Liver (tissue), 9 donors: ENCODE measurements around the gene ZNF423. TPM values are rescaled to one million over a fixed set of nuclear protein-coding genes. Genes with fewer than 3 reads are reported as not detected.

Experiments used
- DNase-seq: peaks from one replicate; pipeline ENCODE4 v3.0.0-alpha.2; 2017; ENCODE audit warnings: low spot score
- H3K27ac ChIP-seq, 2 donors: one replicate each; pipeline ENCODE4 v1.7.0; 2013; ENCODE audit warnings: inconsistent platforms in 2 of 2, low read length in 2 of 2, control low read depth in 1 of 2, low read depth in 1 of 2, mild to moderate bottlenecking in 1 of 2
- H3K27me3 ChIP-seq, 4 donors: one replicate each; pipeline versions ENCODE4 v1.6.1 to v1.7.0; 2013; ENCODE audit warnings: low read length in 3 of 4, inconsistent platforms in 1 of 4, mild to moderate bottlenecking in 1 of 4, moderate library complexity in 1 of 4; ENCODE audit not compliant: control insufficient read depth in 4 of 4, insufficient read depth in 4 of 4
- H3K36me3 ChIP-seq, 4 donors: one replicate each; pipeline versions ENCODE4 v1.6.1 to v1.7.0; 2013; ENCODE audit warnings: low read length in 3 of 4, mild to moderate bottlenecking in 3 of 4, low read depth in 1 of 4, moderate library complexity in 1 of 4; ENCODE audit not compliant: control insufficient read depth in 4 of 4, insufficient read depth in 3 of 4
- H3K4me1 ChIP-seq, 4 donors: one replicate each; pipeline versions ENCODE4 v1.6.1 to v1.7.0; 2013; ENCODE audit warnings: low read length in 3 of 4, mild to moderate bottlenecking in 3 of 4, moderate library complexity in 1 of 4; ENCODE audit not compliant: control insufficient read depth in 4 of 4, insufficient read depth in 4 of 4
- H3K4me3 ChIP-seq, 3 donors: one replicate each; pipeline versions ENCODE4 v1.6.1 to v1.7.0; 2013; ENCODE audit warnings: low read length in 3 of 3, control low read depth in 1 of 3, low read depth in 1 of 3, mild to moderate bottlenecking in 1 of 3
- H3K9ac ChIP-seq, 2 donors: one replicate each; pipeline ENCODE4 v1.7.0; 2013; ENCODE audit warnings: low read length in 2 of 2, mild to moderate bottlenecking in 2 of 2, moderate library complexity in 2 of 2, control low read depth in 1 of 2, low read depth in 1 of 2
- H3K9me3 ChIP-seq, 4 donors: one replicate each; pipeline versions ENCODE4 v1.6.1 to v1.7.0; 2013; ENCODE audit warnings: low read length in 3 of 4; ENCODE audit not compliant: control insufficient read depth in 4 of 4
- EGR1 ChIP-seq, 2 donors: IDR thresholded peaks; 2 replicates each; pipeline ENCODE4 v1.6.1; 2016 to 2018; ENCODE audit warnings: antibody characterized with exemption in 2 of 2, low read depth in 2 of 2
- FOXA1 ChIP-seq: IDR thresholded peaks from 2 replicates; pipeline ENCODE4 v1.6.1; 2016; ENCODE audit warnings: antibody characterized with exemption
- FOXA2 ChIP-seq: IDR thresholded peaks from 2 replicates; pipeline ENCODE4 v1.6.1; 2016; ENCODE audit warnings: antibody characterized with exemption
- GABPA ChIP-seq, 2 donors: IDR thresholded peaks in 1 of 2; conservative IDR thresholded peaks in 1 of 2; 2 replicates each; pipeline ENCODE4 v1.6.1; 2016; ENCODE audit warnings: antibody characterized with exemption in 2 of 2, mild to moderate bottlenecking in 1 of 2, moderate library complexity in 1 of 2
- HNF4A ChIP-seq, 2 donors: conservative IDR thresholded peaks; 2 replicates each; pipeline ENCODE4 v1.6.1; 2016; ENCODE audit warnings: antibody characterized with exemption in 2 of 2, mild to moderate bottlenecking in 2 of 2
- HNF4G ChIP-seq: IDR thresholded peaks from 2 replicates; pipeline ENCODE4 v1.6.1; 2016; ENCODE audit warnings: antibody characterized with exemption
- JUND ChIP-seq, 2 donors: IDR thresholded peaks; 2 replicates each; pipeline ENCODE4 v1.6.1; 2016; ENCODE audit warnings: antibody characterized with exemption in 2 of 2
- NR2F2 ChIP-seq: IDR thresholded peaks from 2 replicates; pipeline ENCODE4 v1.6.1; 2016; ENCODE audit warnings: antibody characterized with exemption
- RAD21 ChIP-seq, 2 donors: IDR thresholded peaks; 2 replicates each; pipeline ENCODE4 v1.6.1; 2016; ENCODE audit warnings: antibody characterized with exemption in 2 of 2, mild to moderate bottlenecking in 2 of 2
- REST ChIP-seq: IDR thresholded peaks from 2 replicates; pipeline ENCODE4 v1.6.1; 2016; ENCODE audit warnings: antibody characterized with exemption, mild to moderate bottlenecking
- RXRA ChIP-seq, 2 donors: IDR thresholded peaks; 2 replicates each; pipeline ENCODE4 v1.6.1; 2017 to 2018; ENCODE audit warnings: antibody characterized with exemption in 2 of 2, mild to moderate bottlenecking in 1 of 2
- SP1 ChIP-seq: IDR thresholded peaks from 2 replicates; pipeline ENCODE4 v1.6.1; 2018; ENCODE audit warnings: antibody characterized with exemption, mild to moderate bottlenecking
- TAF1 ChIP-seq: conservative IDR thresholded peaks from 2 replicates; pipeline ENCODE4 v1.6.1; 2016; ENCODE audit warnings: antibody characterized with exemption, mild to moderate bottlenecking
- YY1 ChIP-seq: IDR thresholded peaks from 2 replicates; pipeline ENCODE4 v1.6.1; 2016; ENCODE audit warnings: antibody characterized with exemption, mild to moderate bottlenecking
- WGBS: extraction: QIAGEN DNeasy Blood & Tissue Kit; methylation state at CpG from one replicate; pipeline ENCODE4 v1.1.7; 2013; 5-methylcytosine and 5-hydroxymethylcytosine counted together
- polyA plus RNA-seq, 2 donors: library from polyadenylated mRNA; stranded (reverse) in 1 of 2; unstranded in 1 of 2; fragments of 200-250 nt in 1 of 2; fragments of >200 nt in 1 of 2; fragmentation: Nextera tagmentation in 1 of 2; extraction: Ambion mirVana in 1 of 2; gene quantifications; one replicate each; pipeline versions ENCODE4 v1.2.1 to v1.2.3, GENCODE V29; 2013 to 2015
- total RNA-seq, 2 donors: library from RNA; depleted of rRNA; stranded (reverse); fragments of >200 nt; gene quantifications; one replicate each; pipeline ENCODE4 v1.2.3, GENCODE V29; 2014
- TF ChIP-seq, protein P1 (sequence below): IDR thresholded peaks from 2 replicates; pipeline ENCODE4 v1.6.1; 2016; ENCODE audit warnings: antibody characterized with exemption
- TF ChIP-seq, protein P2 (sequence below): IDR thresholded peaks from 2 replicates; pipeline ENCODE4 v1.6.1; 2016; ENCODE audit warnings: antibody characterized with exemption
- TF ChIP-seq, protein P3 (sequence below): IDR thresholded peaks from 2 replicates; pipeline ENCODE4 v1.6.1; 2016; ENCODE audit warnings: antibody characterized with exemption
- TF ChIP-seq, protein P4 (sequence below): fragments of 150-350 bp; IDR thresholded peaks from 2 replicates; pipeline ENCODE4 v1.5.1; 2017; ENCODE audit warnings: improper control_type of control experiment, low read depth, low read length; ENCODE audit not compliant: missing input control
- donor health status: healthy.
- donor health status: healthy.
- donor health status: healthy.
- donor health status: healthy.
- donor health status: healthy.

ZNF423 gene
- total and polyA plus RNA-seq, 4 donors: 0.24 to 1.6 (median 0.39) TPM

DNA sequence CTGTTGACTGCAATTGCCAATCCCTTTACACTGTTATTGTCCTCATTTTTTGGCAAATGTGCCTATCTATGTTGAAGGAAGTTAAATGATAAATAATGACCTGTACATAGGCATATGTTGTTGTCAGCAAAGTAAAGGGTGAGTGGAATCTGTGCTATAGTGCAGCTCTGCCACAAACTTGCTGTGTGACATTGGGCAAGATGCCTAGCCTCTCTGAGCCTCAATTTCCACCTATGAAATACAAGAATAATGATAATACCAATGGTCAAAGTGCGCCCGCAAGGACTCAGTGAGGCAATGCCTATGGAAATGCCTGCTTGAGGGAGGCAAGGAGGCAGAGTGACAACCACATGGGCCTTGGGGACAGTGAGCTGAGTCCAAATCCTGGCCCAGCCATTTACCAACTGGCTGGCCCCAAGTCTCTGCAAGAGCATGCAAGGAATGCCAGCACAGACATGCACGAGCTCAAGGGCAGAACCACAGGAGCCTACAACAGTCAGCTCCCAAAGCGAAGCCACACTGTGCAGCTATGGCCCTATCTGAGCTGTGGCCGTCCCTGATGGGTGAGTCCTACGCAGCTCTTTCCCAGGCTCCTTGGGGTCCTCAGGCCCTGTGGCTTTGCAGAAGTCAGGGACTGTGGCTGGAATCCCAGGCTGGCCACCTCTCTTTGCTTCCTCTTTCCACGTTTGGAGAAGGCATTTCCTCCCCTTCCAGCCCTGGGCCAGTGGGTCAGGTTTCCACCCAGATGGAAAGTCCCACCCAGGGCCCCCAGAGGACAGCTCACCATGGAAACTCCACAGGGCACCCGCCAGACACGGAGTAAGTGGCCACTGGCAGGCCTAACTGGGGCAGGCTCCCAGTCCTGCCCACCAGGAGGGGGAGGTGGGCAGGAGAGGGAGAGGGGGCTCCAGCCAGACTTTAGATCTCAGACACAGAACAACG lies 82.1 kb downstream of the ZNF423 start:
- Histone ChIP-seq H3K36me3 (no peaks in the 10 kb centered on the region), H3K27me3 (no peaks in the 10 kb centered on the region), H3K4me1 (peaks cover 0 to 4% (median 0%) of the 10 kb centered on the region in 4 donors), H3K27ac (no peak overlapping the region), H3K9ac (no peak overlapping the region), H3K9me3 (no peaks in the 10 kb centered on the region), H3K4me3 (no peak overlapping the region)
- WGBS: 73% methylated on average over 10 of the region's 10 CpGs
- TF ChIP-seq, protein P1, sequence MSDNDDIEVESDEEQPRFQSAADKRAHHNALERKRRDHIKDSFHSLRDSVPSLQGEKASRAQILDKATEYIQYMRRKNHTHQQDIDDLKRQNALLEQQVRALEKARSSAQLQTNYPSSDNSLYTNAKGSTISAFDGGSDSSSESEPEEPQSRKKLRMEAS: no peak
- TF ChIP-seq, protein P2, sequence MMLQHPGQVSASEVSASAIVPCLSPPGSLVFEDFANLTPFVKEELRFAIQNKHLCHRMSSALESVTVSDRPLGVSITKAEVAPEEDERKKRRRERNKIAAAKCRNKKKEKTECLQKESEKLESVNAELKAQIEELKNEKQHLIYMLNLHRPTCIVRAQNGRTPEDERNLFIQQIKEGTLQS: no peak
- no peak for TF ChIP-seq HNF4A (conservative IDR thresholded peaks at IDR 0.05)
- TF ChIP-seq RXRA (IDR thresholded peaks at IDR 0.05): no peak
- TF ChIP-seq EGR1 (IDR thresholded peaks at IDR 0.05; ENCODE audit: low read depth in 2 of 2): no peak
- TF ChIP-seq, protein P3, sequence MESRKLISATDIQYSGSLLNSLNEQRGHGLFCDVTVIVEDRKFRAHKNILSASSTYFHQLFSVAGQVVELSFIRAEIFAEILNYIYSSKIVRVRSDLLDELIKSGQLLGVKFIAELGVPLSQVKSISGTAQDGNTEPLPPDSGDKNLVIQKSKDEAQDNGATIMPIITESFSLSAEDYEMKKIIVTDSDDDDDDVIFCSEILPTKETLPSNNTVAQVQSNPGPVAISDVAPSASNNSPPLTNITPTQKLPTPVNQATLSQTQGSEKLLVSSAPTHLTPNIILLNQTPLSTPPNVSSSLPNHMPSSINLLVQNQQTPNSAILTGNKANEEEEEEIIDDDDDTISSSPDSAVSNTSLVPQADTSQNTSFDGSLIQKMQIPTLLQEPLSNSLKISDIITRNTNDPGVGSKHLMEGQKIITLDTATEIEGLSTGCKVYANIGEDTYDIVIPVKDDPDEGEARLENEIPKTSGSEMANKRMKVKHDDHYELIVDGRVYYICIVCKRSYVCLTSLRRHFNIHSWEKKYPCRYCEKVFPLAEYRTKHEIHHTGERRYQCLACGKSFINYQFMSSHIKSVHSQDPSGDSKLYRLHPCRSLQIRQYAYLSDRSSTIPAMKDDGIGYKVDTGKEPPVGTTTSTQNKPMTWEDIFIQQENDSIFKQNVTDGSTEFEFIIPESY: no peak
- TF ChIP-seq TAF1: no peak
- TF ChIP-seq FOXA2: no peak
- no peak for TF ChIP-seq JUND (IDR thresholded peaks at IDR 0.05)
- no peak for TF ChIP-seq HNF4G
- no peak for TF ChIP-seq REST
- TF ChIP-seq RAD21 (IDR thresholded peaks at IDR 0.05): no peak
- TF ChIP-seq YY1: no peak
- no peak for DNase-seq

DNA sequence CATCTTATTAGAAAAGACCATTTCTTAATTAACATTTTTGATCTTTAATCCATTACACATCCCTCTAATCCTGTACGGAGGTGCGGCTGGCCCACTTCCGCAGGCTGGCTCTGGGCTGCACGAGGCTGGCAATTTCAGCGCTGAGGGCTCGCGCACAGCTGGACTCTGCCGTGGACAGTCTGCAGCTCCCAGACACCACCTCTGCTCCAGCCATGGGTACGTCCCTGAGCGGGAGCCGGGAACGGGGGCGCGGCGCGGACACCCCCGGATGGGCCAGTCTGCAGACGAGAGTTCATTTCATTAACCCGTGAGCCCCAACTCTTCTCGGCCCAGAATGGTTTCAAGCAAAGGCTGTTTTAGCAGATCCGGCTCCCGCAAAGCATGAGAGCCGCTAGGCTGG lies 87.9 kb downstream of the ZNF423 start:
- Histone ChIP-seq H3K27ac (no peak overlapping the region), H3K9ac (no peak overlapping the region), H3K4me1 (no peaks in the 10 kb centered on the region), H3K9me3 (no peaks in the 10 kb centered on the region), H3K36me3 (no peaks in the 10 kb centered on the region), H3K4me3 (no peak overlapping the region), H3K27me3 (no peaks in the 10 kb centered on the region)
- no peak for DNase-seq
- 95% methylated on average over 23 of the region's 23 CpGs for WGBS
- TF ChIP-seq RAD21 (IDR thresholded peaks at IDR 0.05): no peak
- TF ChIP-seq FOXA1: no peak
- no peak for TF ChIP-seq SP1
- no peak for TF ChIP-seq EGR1 (IDR thresholded peaks at IDR 0.05; ENCODE audit: low read depth in 2 of 2)
- TF ChIP-seq GABPA (IDR thresholded peaks at IDR 0.05 in 1 of 2, conservative IDR thresholded peaks at IDR 0.05 in 1 of 2): no peak
- TF ChIP-seq FOXA2: no peak
- TF ChIP-seq, protein P4, sequence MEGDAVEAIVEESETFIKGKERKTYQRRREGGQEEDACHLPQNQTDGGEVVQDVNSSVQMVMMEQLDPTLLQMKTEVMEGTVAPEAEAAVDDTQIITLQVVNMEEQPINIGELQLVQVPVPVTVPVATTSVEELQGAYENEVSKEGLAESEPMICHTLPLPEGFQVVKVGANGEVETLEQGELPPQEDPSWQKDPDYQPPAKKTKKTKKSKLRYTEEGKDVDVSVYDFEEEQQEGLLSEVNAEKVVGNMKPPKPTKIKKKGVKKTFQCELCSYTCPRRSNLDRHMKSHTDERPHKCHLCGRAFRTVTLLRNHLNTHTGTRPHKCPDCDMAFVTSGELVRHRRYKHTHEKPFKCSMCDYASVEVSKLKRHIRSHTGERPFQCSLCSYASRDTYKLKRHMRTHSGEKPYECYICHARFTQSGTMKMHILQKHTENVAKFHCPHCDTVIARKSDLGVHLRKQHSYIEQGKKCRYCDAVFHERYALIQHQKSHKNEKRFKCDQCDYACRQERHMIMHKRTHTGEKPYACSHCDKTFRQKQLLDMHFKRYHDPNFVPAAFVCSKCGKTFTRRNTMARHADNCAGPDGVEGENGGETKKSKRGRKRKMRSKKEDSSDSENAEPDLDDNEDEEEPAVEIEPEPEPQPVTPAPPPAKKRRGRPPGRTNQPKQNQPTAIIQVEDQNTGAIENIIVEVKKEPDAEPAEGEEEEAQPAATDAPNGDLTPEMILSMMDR: no peak
- no peak for TF ChIP-seq TAF1
- no peak for TF ChIP-seq HNF4G
- TF ChIP-seq, protein P2: no peak
- TF ChIP-seq, protein P3: no peak
- TF ChIP-seq NR2F2: no peak
